ENCODE data around the gene DAZL.
A peak's percentile ranks its signal among the peaks of the same experiment; 100 is the strongest.

DAZL gene

GRCh38 chr3:16595778-16596177, 9.4 kb downstream of the DAZL start:
- DNase-seq (ENCODE audit: low read depth in 2 of 2), result no peak

DNA sequence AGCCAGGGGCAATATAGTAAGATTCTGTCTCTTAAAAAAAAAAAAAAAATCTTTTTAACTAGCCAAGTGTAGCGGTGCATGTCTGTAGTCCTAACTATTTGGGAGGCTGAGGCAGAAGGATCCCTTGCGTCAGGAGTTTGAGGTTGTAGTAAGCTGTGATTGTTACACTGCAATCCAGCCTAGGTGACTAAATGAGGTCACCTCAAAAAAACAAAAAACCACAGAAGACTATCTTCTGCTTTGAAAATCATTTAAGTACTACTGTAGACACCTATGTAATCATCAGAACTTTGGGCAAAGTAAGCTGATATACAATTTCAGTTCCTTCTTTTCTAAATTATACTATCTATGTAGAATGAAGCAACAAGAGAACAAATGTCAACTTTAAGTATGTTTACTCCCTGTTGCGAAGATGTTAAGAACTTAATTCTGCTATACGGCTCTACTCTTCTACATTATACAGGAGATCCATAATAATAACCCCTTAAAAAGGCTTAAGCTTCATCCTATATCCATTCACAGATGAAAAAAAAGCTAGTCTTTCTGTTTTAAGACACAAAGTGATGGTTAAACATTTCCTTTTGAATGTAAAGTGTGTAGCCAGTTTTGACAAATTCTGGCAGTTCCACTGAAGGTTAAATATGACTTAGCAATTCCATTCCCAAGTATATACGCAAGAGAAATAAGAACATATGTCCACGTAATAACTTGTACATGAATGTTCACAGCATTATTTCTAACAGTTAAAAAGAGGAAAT, 15.2 kb downstream of the DAZL start:
- DNase-seq (ENCODE audit: low read depth in 2 of 2), result no peak

- no peak for DNase-seq (ENCODE audit: low read depth in 2 of 2)
These were observed 16.1 kb downstream of the DAZL start for GRCh38 chr3:16589120-16589519.

GRCh38 chr3:16587681-16588060, 17.6 kb downstream of the DAZL start:
- no peak for DNase-seq (ENCODE audit: low read depth in 2 of 2)

DNA sequence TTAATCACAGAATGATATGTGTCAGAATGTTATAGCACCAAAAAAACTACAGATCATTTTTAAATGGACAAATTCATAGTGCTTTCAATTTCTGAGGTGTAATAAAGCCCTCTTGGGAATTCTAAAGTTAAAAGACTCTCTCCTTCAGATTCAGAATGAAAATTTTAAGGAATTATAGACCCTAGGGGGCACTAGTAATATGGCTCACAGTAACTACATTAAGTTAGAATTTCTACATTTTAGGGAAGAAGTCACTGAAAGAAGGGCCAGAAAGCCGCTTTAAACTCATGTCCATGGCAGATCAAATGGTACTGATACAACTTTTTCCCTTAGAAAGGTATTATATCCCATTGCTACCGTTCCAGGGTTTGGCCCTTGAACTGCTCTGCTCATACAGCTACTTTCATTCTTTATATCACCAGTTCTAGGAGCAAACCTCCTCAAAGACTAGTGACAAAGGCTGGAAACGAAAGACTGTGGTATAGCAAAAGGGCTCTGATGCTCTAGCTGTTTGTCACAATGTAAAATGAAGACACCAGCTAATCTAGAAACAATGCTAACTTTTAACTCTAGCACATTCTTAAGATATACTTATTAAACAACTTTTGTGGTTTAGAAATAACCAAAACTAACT, 18.1 kb downstream of the DAZL start:
- DNase-seq (ENCODE audit: low read depth in 2 of 2), result no peak

DNA sequence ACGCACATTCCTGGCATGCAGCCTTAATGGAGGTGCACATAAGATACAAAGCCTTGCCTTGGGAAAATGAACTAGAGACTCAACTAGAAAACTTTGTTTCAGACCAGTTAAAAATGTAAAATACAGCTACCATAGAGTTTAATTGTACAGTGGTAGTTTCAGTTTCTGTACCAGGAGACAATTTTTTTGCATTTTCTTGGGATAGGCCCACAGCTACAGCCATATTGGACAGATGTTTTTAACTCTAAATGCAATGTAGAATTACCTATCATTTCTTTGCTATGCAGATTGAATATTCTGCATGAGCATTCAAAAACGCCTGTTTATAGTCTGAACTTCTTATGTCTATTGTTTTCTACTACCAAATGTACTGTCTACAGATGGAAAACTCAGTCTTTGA, 20.3 kb downstream of the DAZL start:
- no peak for DNase-seq (ENCODE audit: low read depth in 2 of 2)

DNA sequence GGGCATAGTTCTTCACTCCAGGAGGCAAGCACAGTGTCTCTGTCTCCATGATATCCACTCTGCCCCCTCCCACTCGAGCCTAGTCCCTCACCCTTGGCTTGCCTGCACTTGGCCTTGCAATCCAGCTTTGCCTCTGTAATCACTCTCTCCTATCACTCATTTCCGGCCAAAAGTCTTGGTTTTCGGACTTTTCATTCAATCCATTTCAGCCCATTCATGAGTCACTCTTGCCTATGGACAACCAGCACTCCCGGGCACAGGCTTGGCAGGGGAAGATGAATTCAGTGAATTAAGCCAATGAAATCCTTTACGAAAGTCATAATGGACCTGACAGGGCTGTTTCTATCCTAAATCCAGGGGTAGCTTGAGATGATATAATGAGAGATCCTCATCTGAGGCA, 21.7 kb downstream of the DAZL start:
- DNase-seq (ENCODE audit: low read depth in 2 of 2), result no peak

- no peak for DNase-seq (ENCODE audit: low read depth in 2 of 2)
These were observed 35.1 kb downstream of the DAZL start for GRCh38 chr3:16570113-16570512.

GRCh38 chr3:16568532-16568931, 36.7 kb downstream of the DAZL start:
- DNase-seq (ENCODE audit: low read depth in 2 of 2), result no peak

DNA sequence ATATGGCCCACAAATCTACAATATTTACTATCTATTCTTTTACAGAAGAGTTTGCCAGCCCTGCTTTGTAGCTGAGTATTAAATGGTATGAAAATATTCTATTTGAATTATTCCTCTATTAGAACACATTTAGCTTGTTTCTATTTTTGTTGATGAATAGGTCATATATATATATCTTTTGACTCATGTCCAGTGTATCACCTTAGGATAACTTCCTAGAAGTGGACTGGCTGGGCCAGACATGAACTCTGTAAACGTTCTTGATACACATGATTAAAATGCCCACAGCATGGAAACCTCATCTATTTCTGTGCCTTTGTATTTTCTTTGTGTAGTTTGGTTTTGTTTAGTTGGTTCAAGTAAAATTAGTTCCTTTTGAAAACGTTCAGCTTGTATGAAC, 37.1 kb downstream of the DAZL start:
- no peak for DNase-seq (ENCODE audit: low read depth in 2 of 2)

DNA sequence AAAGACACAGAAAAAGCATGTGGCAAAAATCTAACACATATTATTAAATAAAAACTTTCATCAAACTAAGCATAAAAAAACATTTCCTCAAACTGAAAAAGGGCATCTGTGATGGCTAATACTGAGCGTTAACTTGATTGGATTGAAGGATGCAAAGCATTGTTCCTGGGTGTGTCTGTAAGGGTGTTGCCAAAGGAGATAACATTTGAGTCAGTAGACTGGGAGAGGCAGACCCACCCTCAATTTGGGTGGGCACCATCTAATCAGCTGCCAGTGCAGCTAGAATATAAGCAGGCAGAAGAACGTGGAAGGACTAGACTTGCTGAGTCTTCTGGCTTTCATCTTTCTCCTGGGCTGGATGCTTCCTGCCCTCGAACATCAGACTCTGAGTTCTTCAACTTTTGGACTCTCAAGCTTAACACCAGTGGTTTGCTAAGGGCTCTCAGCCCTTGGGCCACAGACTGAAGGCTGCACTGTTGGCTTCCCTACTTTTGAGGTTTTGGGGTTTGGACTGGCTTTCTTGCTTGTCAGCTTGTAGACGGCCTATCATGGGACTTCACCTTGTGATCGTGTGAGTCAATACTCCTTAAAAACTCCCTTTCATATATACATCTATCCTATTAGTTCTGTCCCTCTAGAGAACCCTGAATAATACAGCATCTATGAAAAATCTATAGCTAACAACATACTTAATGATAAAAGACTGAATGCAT, 45.4 kb downstream of the DAZL start:
- DNase-seq (ENCODE audit: low read depth in 2 of 2), result no peak

- no peak for DNase-seq (ENCODE audit: low read depth in 2 of 2)
These were observed 51.1 kb downstream of the DAZL start for GRCh38 chr3:16554126-16554525.

- DNase-seq (ENCODE audit: low read depth in 2 of 2), result no peak
These were observed 52.5 kb downstream of the DAZL start for GRCh38 chr3:16552757-16553156.

DNA sequence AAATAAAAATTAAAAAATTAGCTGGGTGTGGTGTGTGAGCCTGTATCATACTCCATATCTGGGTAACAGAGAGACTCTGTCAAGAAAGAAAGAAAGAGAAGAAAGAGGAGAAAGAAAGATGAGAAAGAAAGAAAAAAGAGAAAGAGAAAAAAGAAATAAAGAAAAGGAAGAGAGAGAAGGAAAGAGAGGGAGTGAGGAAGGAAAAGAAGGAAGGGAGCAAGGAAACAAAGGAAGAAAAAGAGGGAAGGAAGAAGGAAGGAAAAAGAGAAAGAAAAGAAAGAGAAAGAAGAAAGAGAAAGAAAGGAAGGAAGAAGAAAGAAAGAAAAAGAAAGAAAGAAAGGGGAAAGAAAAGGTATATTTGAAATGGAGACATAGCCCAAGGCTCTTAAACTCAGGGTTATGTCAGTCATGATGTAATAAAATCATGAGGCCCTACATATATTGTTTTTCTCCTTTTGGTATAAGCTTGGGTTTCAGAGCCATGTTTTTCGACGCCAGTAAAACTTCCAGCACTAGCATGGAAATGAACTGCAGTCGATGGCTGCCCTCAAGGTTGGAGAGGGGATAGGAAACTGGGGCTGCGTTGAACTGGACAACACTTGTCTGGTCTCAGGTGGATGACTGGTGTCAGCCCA, 53.8 kb downstream of the DAZL start:
- DNase-seq (ENCODE audit: low read depth in 2 of 2), result no peak

DNA sequence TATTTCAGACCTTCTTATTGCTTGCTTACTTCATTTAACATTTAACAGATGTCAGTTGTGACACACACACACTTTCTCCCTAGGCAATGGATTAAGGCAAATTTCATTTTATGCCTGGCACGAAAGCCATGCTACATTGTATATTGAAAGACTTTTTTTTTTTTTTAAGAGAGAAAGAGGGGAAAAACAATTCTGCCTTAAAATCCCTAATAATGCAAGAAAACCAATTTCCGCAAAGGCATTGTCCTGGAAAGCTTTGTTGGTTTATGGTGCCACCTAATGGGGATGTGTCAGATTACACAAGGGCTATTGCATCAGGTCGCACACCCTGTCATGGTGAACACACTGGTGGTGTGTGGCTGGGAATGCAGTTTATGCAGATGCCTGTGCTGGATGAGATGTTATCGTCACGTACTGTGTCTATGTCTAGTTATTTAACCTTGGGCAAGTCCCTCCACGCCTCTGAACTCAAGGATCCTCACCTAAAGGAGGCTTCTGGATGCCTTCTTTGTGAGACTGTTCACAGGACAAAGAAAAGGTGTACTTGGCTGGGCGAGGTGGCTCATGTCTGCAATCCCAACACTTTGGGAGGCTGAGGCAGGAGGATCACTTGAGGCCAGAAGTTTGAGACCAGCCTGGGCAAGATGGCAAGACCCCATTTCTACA, 54.4 kb downstream of the DAZL start:
- DNase-seq (ENCODE audit: low read depth in 2 of 2), result peak; percentile 50 to 69

DNA sequence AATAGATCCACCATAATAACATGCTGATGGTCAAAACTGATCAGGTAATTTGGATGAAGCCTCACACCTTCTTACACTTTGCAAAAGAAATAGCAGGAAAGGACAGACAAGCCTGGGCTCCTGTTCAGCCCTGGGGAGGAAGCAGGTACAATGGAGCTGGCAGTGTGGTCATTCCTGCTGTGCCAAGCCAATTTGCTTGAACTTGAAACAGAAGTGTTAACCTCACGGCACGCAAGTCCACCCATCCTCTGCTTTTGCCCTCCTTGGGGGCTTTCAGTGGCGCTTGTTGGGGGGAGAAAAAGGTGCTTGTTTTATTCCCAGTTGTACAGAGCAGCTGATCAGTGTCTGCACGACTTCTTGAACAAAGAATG, 54.9 kb downstream of the DAZL start:
- DNase-seq (ENCODE audit: low read depth in 2 of 2), result no peak

- no peak for DNase-seq (ENCODE audit: low read depth in 2 of 2)
These were observed 56.5 kb downstream of the DAZL start for GRCh38 chr3:16548721-16549120.

GRCh38 chr3:16547561-16548357, 57.5 kb downstream of the DAZL start:
- DNase-seq (ENCODE audit: low read depth in 2 of 2), result no peak

DNA sequence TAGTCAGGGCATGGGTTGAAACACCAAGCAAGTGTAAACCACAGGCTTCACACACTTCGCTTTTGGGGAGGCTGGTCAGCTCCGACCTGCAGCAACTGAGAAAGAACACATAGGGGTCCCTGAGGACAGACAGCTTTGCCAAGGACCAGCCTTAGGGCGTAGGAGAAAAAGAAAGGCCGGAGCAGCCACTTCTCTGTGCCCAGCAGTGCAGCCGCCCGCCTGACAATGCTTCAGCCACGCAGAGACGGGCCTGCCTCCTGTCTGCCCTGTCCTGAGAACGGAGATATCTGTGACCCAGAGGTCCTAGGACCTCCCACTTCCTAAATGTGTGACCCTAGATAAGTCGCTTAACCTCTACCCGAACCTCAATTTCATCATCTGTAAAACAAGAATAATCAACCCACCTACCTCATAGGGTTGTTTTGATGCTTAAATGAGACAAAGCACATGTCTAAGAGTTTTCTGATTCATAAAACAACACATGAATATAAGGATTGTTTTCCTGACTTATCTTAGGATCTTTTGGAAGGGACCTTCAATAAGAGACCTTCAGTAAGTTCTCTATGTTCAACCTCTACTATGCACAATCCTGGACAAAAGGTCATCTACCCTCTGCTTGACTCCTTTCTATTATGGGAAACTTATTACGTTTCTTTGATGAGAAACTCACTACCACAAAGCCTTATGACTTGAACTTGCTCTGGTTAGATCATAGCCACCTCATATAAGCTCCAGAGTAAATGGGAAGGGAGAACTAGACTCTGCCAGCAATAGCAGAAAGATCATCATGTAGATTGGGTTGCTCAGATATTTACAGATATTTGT, 58.8 kb downstream of the DAZL start:
- DNase-seq (ENCODE audit: low read depth in 2 of 2), result no peak

DNA sequence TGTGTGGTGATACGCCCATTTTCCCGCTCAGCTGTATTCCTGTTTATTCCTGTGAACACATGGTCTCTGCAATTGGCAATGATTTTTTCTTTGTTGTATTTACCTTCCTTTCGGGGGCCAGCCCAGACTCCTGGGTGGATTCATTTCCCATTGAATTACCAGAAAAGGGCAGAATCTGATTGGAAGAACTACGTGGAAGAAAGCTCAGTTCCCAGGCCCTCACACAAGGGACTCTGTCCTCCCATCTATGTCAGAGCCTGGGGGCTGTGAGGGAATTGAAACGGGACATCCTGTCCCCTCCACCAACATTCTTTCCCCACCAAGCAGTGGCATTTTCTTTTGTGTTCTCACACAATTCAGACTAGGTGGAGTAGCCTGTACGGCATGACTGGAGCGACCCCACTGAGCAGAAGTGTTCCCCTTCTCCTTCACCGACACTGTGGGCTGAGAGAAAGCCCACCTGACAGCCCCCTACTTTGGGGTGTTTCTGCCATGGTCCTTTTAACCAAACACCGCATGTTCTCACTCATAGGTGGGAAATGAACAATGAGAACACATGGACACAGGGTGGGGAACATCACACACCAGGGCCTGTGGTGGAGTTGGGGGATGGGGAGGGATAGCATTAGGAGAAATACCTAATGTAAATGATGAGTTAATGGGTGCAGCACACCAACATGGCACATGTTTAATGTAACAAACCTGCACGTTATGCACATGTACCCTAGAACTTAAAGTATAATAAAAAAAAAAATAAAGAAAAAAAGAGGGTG, 59.6 kb downstream of the DAZL start:
- no peak for DNase-seq (ENCODE audit: low read depth in 2 of 2)

All from stimulated activated CD4-positive, alpha-beta T cell treated with anti-CD3 and anti-CD28 coated beads, Interleukin-4, amount 100 ng/mL, for 48 hours (primary cell).